ENCODE results near the gene WNT1.

- TF ChIP-seq RAD21 (IDR thresholded peaks at IDR 0.05; ENCODE audit: low read length) (no peak), CTCF (conservative IDR thresholded peaks at IDR 0.05; ENCODE audit: low read depth, low read length) (no peak), POLR2A (IDR thresholded peaks at IDR 0.05; ENCODE audit: low read depth, low read length) (no peak), SMC3 (IDR thresholded peaks at IDR 0.05; ENCODE audit: low read depth, low read length) (no peak), RFX5 (IDR thresholded peaks at IDR 0.05; ENCODE audit: low read depth, low read length) (no peak), CHD1 (IDR thresholded peaks at IDR 0.05; ENCODE audit: low read depth, low read length) (no peak), MXI1 (IDR thresholded peaks at IDR 0.05; ENCODE audit: borderline replicate concordance, low read depth, low read length) (no peak), BHLHE40 (IDR thresholded peaks at IDR 0.05; ENCODE audit: low read depth, low read length) (no peak), FOS (IDR thresholded peaks at IDR 0.05; ENCODE audit: low read depth, low read length) (no peak), CEBPB (IDR thresholded peaks at IDR 0.05; ENCODE audit: low read depth, low read length) (no peak), MAZ (IDR thresholded peaks at IDR 0.05; ENCODE audit: borderline replicate concordance, low read depth, low read length) (no peak), NFE2L2 (IDR thresholded peaks at IDR 0.05; ENCODE audit: low read depth, low read length) (no peak)
- TF ChIP-seq, protein P1, sequence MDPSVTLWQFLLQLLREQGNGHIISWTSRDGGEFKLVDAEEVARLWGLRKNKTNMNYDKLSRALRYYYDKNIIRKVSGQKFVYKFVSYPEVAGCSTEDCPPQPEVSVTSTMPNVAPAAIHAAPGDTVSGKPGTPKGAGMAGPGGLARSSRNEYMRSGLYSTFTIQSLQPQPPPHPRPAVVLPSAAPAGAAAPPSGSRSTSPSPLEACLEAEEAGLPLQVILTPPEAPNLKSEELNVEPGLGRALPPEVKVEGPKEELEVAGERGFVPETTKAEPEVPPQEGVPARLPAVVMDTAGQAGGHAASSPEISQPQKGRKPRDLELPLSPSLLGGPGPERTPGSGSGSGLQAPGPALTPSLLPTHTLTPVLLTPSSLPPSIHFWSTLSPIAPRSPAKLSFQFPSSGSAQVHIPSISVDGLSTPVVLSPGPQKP (IDR thresholded peaks at IDR 0.05; ENCODE audit: borderline replicate concordance, low read depth, low read length): no peak
These were observed 19.8 kb downstream of the WNT1 start for GRCh38 chr12:48997719-48998496.

Data from IMR-90 (cell line).